Stimulated activated CD8-positive, alpha-beta memory T cell treated with anti-CD3 and anti-CD28 coated beads, Interleukin-2, amount 100 ng/mL, for 48 hours (primary cell): Measurements from ENCODE around the gene TANC1.

Experiments
- DNase-seq, 2 donors: peaks; one replicate each; pipeline ENCODE4 v3.0.0-alpha.2; 2020; ENCODE audit warnings: low read depth in 2 of 2

Gene TANC1

GRCh38 chr2:159267921-159268320 lies 299.5 kb downstream of the TANC1 start:
- DNase-seq: no peak

- DNase-seq: no peak
Measured at GRCh38 chr2:159270744-159271379, 302.4 kb downstream of the TANC1 start.

GRCh38 chr2:159272156-159272555 lies 303.7 kb downstream of the TANC1 start:
- DNase-seq: no peak

- no peak for DNase-seq
Measured at GRCh38 chr2:159275111-159275510, 306.7 kb downstream of the TANC1 start.

GRCh38 chr2:159279700-159280099 lies 311.3 kb downstream of the TANC1 start:
- no peak for DNase-seq

- no peak for DNase-seq
Measured at GRCh38 chr2:159281002-159281401, 312.6 kb downstream of the TANC1 start.
